Breast epithelium (tissue), 3 donors: Measurements from ENCODE around the gene FAM107A.

ENCODE experiments used
- CTCF ChIP-seq, 3 donors: fragments of 450-650 bp; IDR thresholded peaks; one replicate each; pipeline ENCODE4 v1.5.1; 2016 to 2017; ENCODE audit warnings: antibody characterized with exemption in 3 of 3, mild to moderate bottlenecking in 3 of 3, moderate library complexity in 3 of 3
- POLR2A ChIP-seq: fragments of 450-650 bp; IDR thresholded peaks from one replicate; pipeline ENCODE4 v1.6.1; 2016; ENCODE audit warnings: antibody characterized with exemption, mild to moderate bottlenecking, moderate library complexity

- TF ChIP-seq CTCF (IDR thresholded peaks at IDR 0.05) (no peak), POLR2A (no peak)
These were observed 36.3 kb upstream of the FAM107A start for GRCh38 chr3:58613236-58614132.
